GM12878 (cell line): Measurements from ENCODE around the gene MAT2B. TPM values are rescaled to one million over a fixed set of nuclear protein-coding genes. Genes with fewer than 3 reads are reported as not detected.

Experiments
- ATAC-seq: fragments of 200-7000 bp; cut with Tn5 transposase; 3 replicates; pipeline ENCODE4 v1.9.1; 2020; ENCODE audit warnings: mild to moderate bottlenecking, moderate library complexity
- BruUV-seq: library from RNA; stranded (reverse); fragments of 400-500 nt; replicated peaks from 2 replicates; lab custom pipeline; 2021; lab: Mats Ljungman, UMichigan
- CTCF ChIA-PET: fragments of 300-600 bp; sonication (Branson Sonifier 250); formaldehyde crosslinking; extraction: SDS; loops from one replicate; lab custom pipeline; 2021; ENCODE audit warnings: inconsistent platforms; lab: Yijun Ruan, JAX
- POLR2A ChIA-PET: fragments of 350-600 bp; formaldehyde crosslinking; extraction: SDS; loops from one replicate; lab custom pipeline; 2021; ENCODE audit warnings: inconsistent platforms; lab: Charles Lee
- RAD21 ChIA-PET: fragments of 300-600 bp; sonication (Branson Sonifier 250); formaldehyde crosslinking; loops from one replicate; lab custom pipeline; 2023; ENCODE audit warnings: antibody characterized with exemption; ENCODE audit not compliant: unreplicated experiment; lab: Charles Lee
- SMC1A ChIA-PET: fragments of 300-600 bp; sonication (Branson Sonifier 250); formaldehyde crosslinking; loops from one replicate; lab custom pipeline; 2023; ENCODE audit not compliant: unreplicated experiment, uncharacterized antibody; lab: Charles Lee
- DNase-seq: peaks from one replicate; pipeline ENCODE4 v3.0.0-alpha.2; 2011; ENCODE audit warnings: low read depth, low spot score
- FAIRE-seq: peaks from 3 replicates; lab custom pipeline; 2011; peaks lifted over from hg19 to GRCh38; lab: Jason Lieb, UNC
- H2AFZ ChIP-seq: 2 replicates; pipeline ENCODE4 v1.6.0; 2011; ENCODE audit warnings: low read depth, low read length, control low read depth; ENCODE audit not compliant: control insufficient read depth
- H3K27ac ChIP-seq: 2 replicates; pipeline ENCODE4 v1.5.1; 2011; ENCODE audit warnings: control low read depth; ENCODE audit not compliant: control insufficient read depth, insufficient read depth
- H3K27me3 ChIP-seq, 2 experiments: replicated peaks in 1 of 2; 2 replicates each; pipeline versions ENCODE4 v1.6.0 to v1.6.1; 2011; ENCODE audit warnings: low read length in 1 of 2; ENCODE audit not compliant: control insufficient read depth in 2 of 2, insufficient read depth in 2 of 2
- H3K36me3 ChIP-seq, 2 experiments: 2 replicates each; pipeline ENCODE4 v1.5.1; 2011; ENCODE audit warnings: low read length in 1 of 2; ENCODE audit not compliant: control insufficient read depth in 2 of 2, insufficient read depth in 2 of 2
- H3K4me1 ChIP-seq: 2 replicates; pipeline ENCODE4 v1.6.1; 2011; ENCODE audit warnings: mild to moderate bottlenecking, low read length, moderate library complexity, mixed read lengths; ENCODE audit not compliant: control insufficient read depth, insufficient read depth
- H3K4me2 ChIP-seq: 2 replicates; pipeline ENCODE4 v1.6.0; 2011; ENCODE audit warnings: control low read depth; ENCODE audit not compliant: control insufficient read depth, insufficient read depth
- H3K4me3 ChIP-seq: fragments of 200-600 bp; sonication (generic); 2 replicates; pipeline ENCODE4 v1.5.1; 2016
- H3K79me2 ChIP-seq: 2 replicates; pipeline ENCODE4 v1.6.0; 2011; ENCODE audit warnings: low read length; ENCODE audit not compliant: control insufficient read depth, insufficient read depth
- H3K9ac ChIP-seq: 2 replicates; pipeline ENCODE4 v1.8.0; 2011; ENCODE audit warnings: low read length, control low read depth, mixed read lengths; ENCODE audit not compliant: control insufficient read depth, insufficient read depth
- H3K9me3 ChIP-seq: replicated peaks from 3 replicates; pipeline ENCODE4 v1.5.1; 2011; ENCODE audit warnings: mild to moderate bottlenecking, low read length; ENCODE audit not compliant: control insufficient read depth, insufficient read depth
- H4K20me1 ChIP-seq: 2 replicates; pipeline ENCODE4 v1.6.0; 2011; ENCODE audit not compliant: control insufficient read depth, insufficient read depth
- BHLHE40 ChIP-seq, 2 experiments: fragments of 450-650 bp in 1 of 2; IDR thresholded peaks; 2 replicates each; pipeline ENCODE4 v1.6.1; 2011 to 2017; ENCODE audit warnings: low read depth in 2 of 2, borderline replicate concordance in 1 of 2, improper control_type of control experiment in 1 of 2, low read length in 1 of 2, mild to moderate bottlenecking in 1 of 2
- CHD4 ChIP-seq: fragments of 200-600 bp; sonication (generic); IDR thresholded peaks from 2 replicates; pipeline ENCODE4 v1.6.1; 2016; ENCODE audit warnings: mild to moderate bottlenecking
- CTCF ChIP-seq, 3 experiments: IDR thresholded peaks in 2 of 3; conservative IDR thresholded peaks in 1 of 3; 2 replicates each; pipeline ENCODE4 v1.5.1; 2011; ENCODE audit warnings: low read depth in 3 of 3, low read length in 3 of 3, mild to moderate bottlenecking in 3 of 3, control low read depth in 2 of 3, moderate library complexity in 2 of 3, inconsistent platforms in 1 of 3, mixed read lengths in 1 of 3; ENCODE audit not compliant: control insufficient read depth in 2 of 3, insufficient read depth in 1 of 3; ENCODE audit errors: extremely low read depth in 1 of 3
- E2F8 ChIP-seq: fragments of 450-650 bp; IDR thresholded peaks from 2 replicates; pipeline ENCODE4 v1.6.1; 2018; ENCODE audit warnings: mild to moderate bottlenecking, low read depth, moderate library complexity; ENCODE audit not compliant: partially characterized antibody
- HDAC2 ChIP-seq: fragments of 200-600 bp; sonication (generic); IDR thresholded peaks from 2 replicates; pipeline ENCODE4 v1.6.1; 2017
- IRF4 ChIP-seq: IDR thresholded peaks from 2 replicates; pipeline ENCODE4 v1.6.1; 2011; ENCODE audit warnings: low read depth, low read length
- JUNB ChIP-seq: IDR thresholded peaks from 2 replicates; pipeline ENCODE4 v1.6.1; 2016; ENCODE audit warnings: antibody characterized with exemption, mild to moderate bottlenecking
- NR2F1 ChIP-seq: fragments of 450-650 bp; conservative IDR thresholded peaks from 2 replicates; pipeline ENCODE4 v1.6.1; 2017; ENCODE audit warnings: mild to moderate bottlenecking
- RAD21 ChIP-seq: IDR thresholded peaks from 2 replicates; pipeline ENCODE4 v1.6.1; 2011; ENCODE audit warnings: mild to moderate bottlenecking, low read depth, low read length, moderate library complexity; ENCODE audit not compliant: insufficient read depth
- SMC3 ChIP-seq: IDR thresholded peaks from 2 replicates; pipeline ENCODE4 v1.6.1; 2011; ENCODE audit warnings: low read length, improper control_type of control experiment, borderline replicate concordance
- STAT1 ChIP-seq: fragments of 450-650 bp; conservative IDR thresholded peaks from 2 replicates; pipeline ENCODE4 v1.6.1; 2014; ENCODE audit warnings: antibody characterized with exemption, mild to moderate bottlenecking
- WGBS: methylation state at CpG from one replicate; pipeline ENCODE4 v1.1.6; 2016; ENCODE audit warnings: low lambda C conversion rate; ENCODE audit not compliant: insufficient replicate concordance, insufficient coverage; ENCODE audit errors: missing lambda C conversion rate; 5-methylcytosine and 5-hydroxymethylcytosine counted together
- in situ Hi-C: fragments of 300-500 bp; cut with MboI; formaldehyde crosslinking; loops from 9 replicates; pipeline ENCODE4 v1.14.3; 2018; ENCODE audit warnings: mixed read lengths
- intact Hi-C: fragments of 100-400 bp; cut with micrococcal nuclease; formaldehyde crosslinking; loops from one replicate; pipeline ENCODE4 v1.14.2; 2022; ENCODE audit not compliant: unreplicated experiment
- polyA plus RNA-seq, 11 experiments: library from polyadenylated mRNA; depleted of rRNA in 4 of 11; unstranded in 6 of 11; stranded (reverse) in 5 of 11; fragments of >200 nt; fragmentation: Nextera tagmentation in 4 of 11; fragmentation: Illumina TruSeq in 1 of 11; extraction: Ambion mirVana in 4 of 11; extraction: Trizol in 1 of 11; gene quantifications; 1 replicate in 1 of 11; 2 replicates in 10 of 11; pipeline versions ENCODE4 v1.2.1 to v1.2.3, GENCODE V29; 2011 to 2016; ENCODE audit warnings: inconsistent platforms in 2 of 11, missing spikeins in 2 of 11, low read depth in 1 of 11
- total RNA-seq, 4 experiments: library from RNA; depleted of rRNA in 3 of 4; stranded (reverse); fragments of >200 nt in 3 of 4; fragmentation: Illumina TruSeq in 1 of 4; extraction: Trizol in 1 of 4; gene quantifications; 2 replicates each; pipeline versions ENCODE4 v1.2.1 to v1.2.3, GENCODE V29; 2013 to 2021

MAT2B gene
- total and polyA plus RNA-seq, 10 of the 15 experiments (the other 5 are each of a cell fraction or from before 2014, with no cell fraction given) = 43.2 to 122 (median 63.7) TPM

- H4K20me1 ChIP-seq = no peaks in the 10 kb centered on the region
- no peaks in the 10 kb centered on the region for H3K79me2 ChIP-seq
- no peaks in the 10 kb centered on the region for H3K4me1 ChIP-seq
- TF ChIP-seq JUNB (peak; percentile 50), RAD21 (peak; percentile 93), IRF4 (peak; percentile 27; the same call in 1 of the 2 replicates), CTCF (IDR thresholded peaks at IDR 0.05 in 2 of 3, conservative IDR thresholded peaks at IDR 0.05 in 1 of 3; ENCODE audit: control insufficient read depth in 2 of 3, extremely low read depth in 1 of 3, insufficient read depth in 1 of 3, low read depth in 3 of 3, low read length in 3 of 3) (peak; percentile 83 to 92 (median 84)), BHLHE40 (IDR thresholded peaks at IDR 0.05; ENCODE audit: borderline replicate concordance in 1 of 2, low read depth in 2 of 2, low read length in 1 of 2) (peak in 1 of 2 experiments; percentile 36; a peak in 1 of 4 replicates), STAT1 (no peak), E2F8 (no peak), NR2F1 (no peak), SMC3 (peak; percentile 66; the same call in 1 of the 2 replicates), CHD4 (no peak), HDAC2 (no peak)
- H3K27me3 ChIP-seq = peaks cover 0 to 8% of the 10 kb centered on the region in 2 experiments; a peak in 3 of 4 replicates
- no peak overlapping the region for H2AFZ ChIP-seq
- FAIRE-seq (peak; percentile 85), ATAC-seq (peak; percentile 50), DNase-seq (peak; percentile 30)
- ChIA-PET CTCF (interaction anchor here (0.7 to 4.6 kb wide), 12 partner anchors 12 to 1642 kb away, joined by 3 to 36 read pairs (median 3); no protein-coding TSS in a partner anchor), RAD21 (interaction anchor here (1.0 to 1.9 kb wide), 4 partner anchors 132 to 940 kb away, joined by 3 to 10 read pairs (median 4); no protein-coding TSS in a partner anchor), SMC1A (interaction anchor here (0.9 to 2.5 kb wide), 7 partner anchors 56 to 940 kb away, joined by 3 to 11 read pairs (median 5); no protein-coding TSS in a partner anchor), POLR2A (no interaction called here)
- no peak overlapping the region for H3K9ac ChIP-seq
- in situ Hi-C loops = loop anchor here (10.0 kb wide), 2 partner anchors 940 to 1640 kb away; no protein-coding TSS in a partner anchor
- no peak overlapping the region for H3K4me3 ChIP-seq
- H3K36me3 ChIP-seq = no peaks in the 10 kb centered on the region
- BruUV-seq = no TSS peak
- H3K4me2 ChIP-seq = no peak overlapping the region
- no peak overlapping the region for H3K27ac ChIP-seq
- WGBS = 13% methylated on average over 7 of the region's 7 CpGs
- no peaks in the 10 kb centered on the region for H3K9me3 ChIP-seq
- intact Hi-C loops = loop anchor here (2.0 to 10.0 kb wide), 7 partner anchors 133 to 1890 kb away; no protein-coding TSS in a partner anchor
Observed at GRCh38 chr5:163564321-163564938, 59.0 kb downstream of the MAT2B start.
